Transverse colon (tissue), 4 donors: ENCODE results near the gene SELENOP. TPM values are rescaled to one million over a fixed set of nuclear protein-coding genes. Genes with fewer than 3 reads are reported as not detected.

Source experiments
- DNase-seq: peaks from one replicate; pipeline ENCODE4 v3.0.0-alpha.2; 2019
- H3K27ac ChIP-seq, 4 donors: fragments of 200-600 bp; sonication (generic); 2 replicates each; pipeline ENCODE4 v1.5.1; 2016 to 2018; ENCODE audit warnings: inconsistent platforms in 4 of 4
- H3K27me3 ChIP-seq: fragments of 200-600 bp; sonication (generic); 2 replicates; pipeline ENCODE4 v1.5.1; 2017; ENCODE audit warnings: inconsistent platforms
- H3K36me3 ChIP-seq, 4 donors: fragments of 200-600 bp; sonication (generic); 2 replicates each; pipeline ENCODE4 v1.5.1; 2017 to 2019; ENCODE audit warnings: inconsistent platforms in 4 of 4
- H3K4me1 ChIP-seq, 4 donors: fragments of 200-600 bp; sonication (generic); 2 replicates each; pipeline ENCODE4 v1.5.1; 2017 to 2020; ENCODE audit warnings: inconsistent platforms in 4 of 4
- H3K4me3 ChIP-seq, 4 donors: fragments of 200-600 bp; sonication (generic); 1 replicate in 1 of 4; 2 replicates in 3 of 4; pipeline versions ENCODE4 v1.5.1 to v1.6.1; 2017 to 2019; ENCODE audit warnings: inconsistent platforms in 4 of 4
- H3K9me3 ChIP-seq, 2 donors: fragments of 200-600 bp; sonication (generic); 2 replicates each; pipeline ENCODE4 v1.5.1; 2017 to 2019; ENCODE audit warnings: inconsistent platforms in 2 of 2
- EP300 ChIP-seq: sonication (generic); formaldehyde crosslinking; IDR thresholded peaks from one replicate; pipeline ENCODE4 v1.6.1; 2017; ENCODE audit warnings: antibody characterized with exemption, low read depth
- POLR2A ChIP-seq: fragments of 450-650 bp; IDR thresholded peaks from one replicate; pipeline ENCODE4 v1.6.1; 2016; ENCODE audit warnings: antibody characterized with exemption, mild to moderate bottlenecking, moderate library complexity
- POLR2AphosphoS5 ChIP-seq, 3 donors: sonication (generic); formaldehyde crosslinking; IDR thresholded peaks; one replicate each; pipeline ENCODE4 v1.6.1; 2016; ENCODE audit warnings: antibody characterized with exemption in 3 of 3
- WGBS, 2 donors: methylation state at CpG; one replicate each; pipeline ENCODE4 v1.1.5; 2018; ENCODE audit warnings: low coverage in 1 of 2; 5-methylcytosine and 5-hydroxymethylcytosine counted together
- in situ Hi-C, 4 donors: fragments of 200-750 bp; cut with MboI; loops; one replicate each; pipeline versions ENCODE4 v1.15.0 to v1.15.1; 2017; ENCODE audit warnings: low sequenced_read_pairs in 3 of 4, low pct_ligation_motif_present in 1 of 4, low pct_unique_long_range_greater_than_20kb in 1 of 4
- intact Hi-C: fragments of 100-400 bp; cut with DNase I; formaldehyde crosslinking; loops from one replicate; pipeline ENCODE4 v1.15.1; 2023; ENCODE audit warnings: low total_unique reads
- total RNA-seq, 4 donors: library from RNA; depleted of rRNA; stranded (reverse); fragments of >200 nt; gene quantifications; one replicate each; pipeline ENCODE4 v1.1.0, GENCODE V29; 2016
- TF ChIP-seq, protein P1 (sequence below), 5 experiments: fragments of 200-600 bp in 3 of 5; fragments of 450-650 bp in 2 of 5; sonication (generic) in 3 of 5; IDR thresholded peaks; 1 replicate in 2 of 5; 2 replicates in 3 of 5; pipeline ENCODE4 v1.5.1; 2016 to 2017; ENCODE audit warnings: antibody characterized with exemption in 5 of 5, inconsistent platforms in 3 of 5, mild to moderate bottlenecking in 2 of 5, moderate library complexity in 1 of 5

The SELENOP gene
- total RNA-seq, 4 donors from 2014 or later: 129 to 1,504 (median 872) TPM

DNA sequence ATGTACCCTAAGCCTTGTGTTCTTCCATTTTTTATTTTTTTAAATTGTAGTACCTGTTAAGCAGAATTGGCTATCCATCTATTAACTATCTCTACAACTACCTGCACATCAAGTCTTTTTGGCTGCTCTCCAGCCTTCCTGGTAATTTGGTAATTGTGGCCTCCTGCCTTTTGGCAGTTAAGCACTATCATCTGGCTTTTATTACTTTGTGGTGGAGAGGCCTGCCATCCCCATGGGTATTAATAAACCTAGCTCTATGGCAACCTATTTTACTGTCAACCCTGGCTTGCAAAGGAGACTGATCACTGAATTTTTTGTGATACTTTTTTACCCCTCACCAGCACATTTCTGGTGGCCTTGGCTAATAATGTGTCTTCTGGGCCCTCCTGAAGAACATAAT lies 20.5 kb downstream of the SELENOP start:
- H3K27me3 ChIP-seq: no peaks in the 10 kb centered on the region
- TF ChIP-seq EP300 (no peak), POLR2A (no peak), POLR2AphosphoS5 (IDR thresholded peaks at IDR 0.05) (no peak)
- TF ChIP-seq, protein P1, sequence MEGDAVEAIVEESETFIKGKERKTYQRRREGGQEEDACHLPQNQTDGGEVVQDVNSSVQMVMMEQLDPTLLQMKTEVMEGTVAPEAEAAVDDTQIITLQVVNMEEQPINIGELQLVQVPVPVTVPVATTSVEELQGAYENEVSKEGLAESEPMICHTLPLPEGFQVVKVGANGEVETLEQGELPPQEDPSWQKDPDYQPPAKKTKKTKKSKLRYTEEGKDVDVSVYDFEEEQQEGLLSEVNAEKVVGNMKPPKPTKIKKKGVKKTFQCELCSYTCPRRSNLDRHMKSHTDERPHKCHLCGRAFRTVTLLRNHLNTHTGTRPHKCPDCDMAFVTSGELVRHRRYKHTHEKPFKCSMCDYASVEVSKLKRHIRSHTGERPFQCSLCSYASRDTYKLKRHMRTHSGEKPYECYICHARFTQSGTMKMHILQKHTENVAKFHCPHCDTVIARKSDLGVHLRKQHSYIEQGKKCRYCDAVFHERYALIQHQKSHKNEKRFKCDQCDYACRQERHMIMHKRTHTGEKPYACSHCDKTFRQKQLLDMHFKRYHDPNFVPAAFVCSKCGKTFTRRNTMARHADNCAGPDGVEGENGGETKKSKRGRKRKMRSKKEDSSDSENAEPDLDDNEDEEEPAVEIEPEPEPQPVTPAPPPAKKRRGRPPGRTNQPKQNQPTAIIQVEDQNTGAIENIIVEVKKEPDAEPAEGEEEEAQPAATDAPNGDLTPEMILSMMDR (IDR thresholded peaks at IDR 0.05): no peak
- H3K4me1 ChIP-seq: no peaks in the 10 kb centered on the region
- no peaks in the 10 kb centered on the region for H3K36me3 ChIP-seq
- intact Hi-C loops: no loop called here
- H3K27ac ChIP-seq: no peak overlapping the region
- DNase-seq: no peak
- peaks cover 17 to 20% of the 10 kb centered on the region in 2 donors for H3K9me3 ChIP-seq
- in situ Hi-C loops: no loop called here
- H3K4me3 ChIP-seq: no peak overlapping the region

DNA sequence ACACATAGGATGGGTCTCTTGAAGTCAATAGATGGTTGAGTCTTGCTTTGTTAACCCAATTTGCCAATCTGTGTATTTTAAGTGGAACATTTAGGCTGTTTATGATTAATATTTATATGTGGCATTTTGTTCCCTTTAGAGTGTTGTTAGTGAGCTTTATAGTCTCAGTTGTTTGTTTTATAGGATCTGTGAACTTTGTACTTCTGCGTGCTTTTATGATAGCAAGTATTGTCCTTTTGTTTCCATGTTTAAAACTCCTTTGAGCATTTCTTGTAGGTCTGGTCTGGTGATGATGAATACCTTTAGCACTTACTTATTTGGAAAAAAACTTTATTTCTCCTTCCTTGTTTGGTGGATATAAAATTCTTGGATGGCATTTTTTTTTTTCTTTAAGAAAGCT lies 23.8 kb downstream of the SELENOP start:
- DNase-seq: no peak
- H3K9me3 ChIP-seq: peaks cover 20 to 27% of the 10 kb centered on the region in 2 donors
- in situ Hi-C loops (no loop called here), intact Hi-C loops (no loop called here)
- H3K27ac ChIP-seq: no peak overlapping the region
- no peaks in the 10 kb centered on the region for H3K36me3 ChIP-seq
- TF ChIP-seq POLR2AphosphoS5 (IDR thresholded peaks at IDR 0.05) (no peak), POLR2A (no peak), EP300 (no peak)
- TF ChIP-seq, protein P1 (IDR thresholded peaks at IDR 0.05): no peak
- H3K4me1 ChIP-seq: no peaks in the 10 kb centered on the region
- no peak overlapping the region for H3K4me3 ChIP-seq
- WGBS, 2 donors: 47 to 63% methylated on average over 1 of the region's 1 CpG
- no peaks in the 10 kb centered on the region for H3K27me3 ChIP-seq

DNA sequence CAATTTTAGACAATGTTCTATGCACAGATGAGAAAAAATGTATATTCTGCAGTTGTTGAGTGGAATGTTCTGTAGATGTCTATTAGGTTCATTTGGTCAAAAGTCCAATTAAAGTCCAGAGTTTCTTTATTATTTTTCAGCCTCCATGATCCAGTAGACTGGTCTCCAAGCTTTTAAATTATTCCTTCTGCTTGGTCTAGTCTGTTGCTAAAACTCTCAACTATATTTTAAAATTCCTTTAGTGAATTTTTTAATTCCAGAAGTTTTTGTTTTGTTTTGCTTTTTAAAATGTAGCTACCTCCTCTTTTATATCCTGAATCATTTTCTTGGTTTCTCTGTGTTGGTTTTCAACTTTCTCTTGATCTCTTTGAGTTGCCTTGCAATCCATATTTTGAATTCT lies 24.6 kb downstream of the SELENOP start:
- Histone ChIP-seq H3K9me3 (peaks cover 20 to 27% of the 10 kb centered on the region in 2 donors), H3K36me3 (no peaks in the 10 kb centered on the region), H3K4me1 (no peaks in the 10 kb centered on the region), H3K4me3 (no peak overlapping the region), H3K27me3 (no peaks in the 10 kb centered on the region), H3K27ac (no peak overlapping the region)
- in situ Hi-C loops (no loop called here), intact Hi-C loops (no loop called here)
- TF ChIP-seq EP300 (no peak), POLR2A (no peak), POLR2AphosphoS5 (IDR thresholded peaks at IDR 0.05) (no peak)
- TF ChIP-seq, protein P1 (IDR thresholded peaks at IDR 0.05): no peak
- no peak for DNase-seq

DNA sequence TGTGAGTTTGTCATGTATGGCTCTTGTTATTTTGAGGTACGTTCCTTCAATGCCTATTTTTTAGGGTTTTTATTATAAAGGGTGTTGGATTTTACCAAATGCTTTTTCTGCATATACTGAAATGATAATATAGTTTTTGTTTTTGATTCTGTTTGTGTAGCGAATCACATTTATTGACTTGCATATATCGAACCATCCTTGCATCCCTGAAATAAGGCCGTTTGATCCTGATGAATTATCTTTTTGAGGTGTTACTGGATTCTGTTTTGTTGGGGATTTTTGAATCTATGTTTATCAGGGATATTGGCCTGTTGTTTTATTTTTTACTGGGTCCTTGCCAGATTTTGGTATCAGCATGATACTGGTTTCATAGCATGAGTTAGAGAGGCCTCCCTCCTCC lies 25.9 kb downstream of the SELENOP start:
- no peak overlapping the region for H3K27ac ChIP-seq
- WGBS, 2 donors: 92 to 98% methylated on average over 4 of the region's 4 CpGs
- no peaks in the 10 kb centered on the region for H3K36me3 ChIP-seq
- intact Hi-C loops (no loop called here), in situ Hi-C loops (no loop called here)
- H3K9me3 ChIP-seq: peaks cover 20 to 26% of the 10 kb centered on the region in 2 donors
- TF ChIP-seq, protein P1 (IDR thresholded peaks at IDR 0.05): no peak
- no peak for TF ChIP-seq EP300
- no peak for TF ChIP-seq POLR2A
- no peak for TF ChIP-seq POLR2AphosphoS5 (IDR thresholded peaks at IDR 0.05)
- no peak for DNase-seq
- H3K4me1 ChIP-seq: no peaks in the 10 kb centered on the region
- no peaks in the 10 kb centered on the region for H3K27me3 ChIP-seq
- H3K4me3 ChIP-seq: no peak overlapping the region
